ENCODE data around the gene NECTIN1. TPM values are rescaled to one million over a fixed set of nuclear protein-coding genes. Genes with fewer than 3 reads are reported as not detected.
A peak's percentile ranks its signal among the peaks of the same experiment; 100 is the strongest.

Gene NECTIN1
- total and polyA plus RNA-seq, 2 donors (not counting 3 experiments of a cell fraction or from before 2014, with no cell fraction given) = 10.8 to 23.6 TPM

GRCh38 chr11:119683783-119684182 is 45.2 kb downstream of the NECTIN1 start:
- no peak for DNase-seq (ENCODE audit: low read depth, low spot score)
- Histone ChIP-seq H3K27me3 (ENCODE audit: control insufficient read depth in 2 of 2, insufficient read depth in 2 of 2, low read length in 2 of 2) (no peaks in the 10 kb centered on the region), H4K20me1 (replicated peaks; ENCODE audit: control insufficient read depth, extremely low read depth, insufficient read depth, low read length) (no peaks in the 10 kb centered on the region), H3K9me3 (replicated peaks; ENCODE audit: control insufficient read depth, insufficient read depth, low read length) (no peaks in the 10 kb centered on the region), H3K9me1 (replicated peaks; ENCODE audit: control insufficient read depth, extremely low read depth, insufficient read depth, low read length) (no peaks in the 10 kb centered on the region), H3K4me2 (ENCODE audit: insufficient read depth, low read length) (peak overlapping the region; percentile 69), H3K9ac (replicated peaks; ENCODE audit: extremely low read depth, insufficient read depth, low read length) (no peak overlapping the region), H3K4me3 (replicated peaks in 1 of 3; ENCODE audit: insufficient read depth in 1 of 3, low read depth in 1 of 3, low read length in 3 of 3) (no peak overlapping the region), H3K4me1 (ENCODE audit: control insufficient read depth, extremely low read depth, insufficient read depth, low read length) (peaks cover 17% of the 10 kb centered on the region), H3K79me2 (ENCODE audit: control insufficient read depth, insufficient read depth, low read length) (no peaks in the 10 kb centered on the region), H3K27ac (ENCODE audit: insufficient read depth, low read depth, low read length) (peak overlapping the region; percentile 84), H2AFZ (ENCODE audit: low read depth, low read length) (peak overlapping the region; percentile 75), H3K36me3 (ENCODE audit: control insufficient read depth in 2 of 2, extremely low read depth in 1 of 2, insufficient read depth in 2 of 2, low read length in 2 of 2) (no peaks in the 10 kb centered on the region)
- intact Hi-C loops (cut with micrococcal nuclease) (loop anchor here (1.0 to 2.0 kb wide), 4 partner anchors 7 to 46 kb away; partner anchors contain the start of gene NECTIN1), dilution Hi-C loops (cut with MboI; ENCODE audit: extremely low pct_ligation_motif_present, low sequenced_read_pairs) (no loop called here)
- FAIRE-seq = peak; percentile 67
- ChIA-PET POLR2A (no interaction called here), CTCF (interaction anchor here (1.0 to 3.7 kb wide), 5 partner anchors 9 to 619 kb away, joined by 3 to 18 read pairs (median 3); partner anchors contain the start of gene NECTIN1)
- no TSS peak for BruUV-seq (replicated peaks)
- TF ChIP-seq MAX (IDR thresholded peaks at IDR 0.05; ENCODE audit: insufficient read depth, insufficient read length) (no peak), JUN (IDR thresholded peaks at IDR 0.05; ENCODE audit: borderline replicate concordance, insufficient read depth, insufficient read length, low read depth) (no peak), POLR2A (IDR thresholded peaks at IDR 0.05; ENCODE audit: low read depth, low read length) (no peak), POLR2AphosphoS5 (IDR thresholded peaks at IDR 0.05; ENCODE audit: insufficient read depth, low read depth, low read length) (no peak), EZH2 (IDR thresholded peaks at IDR 0.05; ENCODE audit: borderline replicate concordance, low read depth, low read length, severe bottlenecking) (no peak), GATA2 (IDR thresholded peaks at IDR 0.05; ENCODE audit: insufficient read depth, insufficient read length, low read depth, low read length) (no peak), CTCF (IDR thresholded peaks at IDR 0.05; ENCODE audit: extremely low read depth in 1 of 2, insufficient read depth in 1 of 2, low read depth in 1 of 2, low read length in 2 of 2) (no peak), MYC (IDR thresholded peaks at IDR 0.05; ENCODE audit: low read depth, low read length) (no peak), FOS (IDR thresholded peaks at IDR 0.05; ENCODE audit: borderline replicate concordance, insufficient read depth, low read length) (no peak)

All from endothelial cell of umbilical vein (primary cell).